BLaER1 treated with 17β-estradiol and CSF1 and Interleukin-3, amounts not matched to agents 10 nM and 100 nM (cell line): ENCODE measurements around the gene PI4K2A.

Source experiments
- H3K27ac ChIP-seq, 11 experiments: shearing (Covaris generic); formaldehyde crosslinking; 2 replicates each; pipeline ENCODE4 v1.8.1; 2022
- H3K27me3 ChIP-seq, 11 experiments: shearing (Covaris generic); formaldehyde crosslinking; 2 replicates each; pipeline ENCODE4 v1.8.1; 2022
- H3K36me3 ChIP-seq, 11 experiments: shearing (Covaris generic); formaldehyde crosslinking; 2 replicates each; pipeline ENCODE4 v1.8.1; 2022
- H3K4me1 ChIP-seq, 10 experiments: shearing (Covaris generic); formaldehyde crosslinking; 2 replicates each; pipeline ENCODE4 v1.8.1; 2022
- H3K4me2 ChIP-seq, 11 experiments: shearing (Covaris generic); formaldehyde crosslinking; 2 replicates each; pipeline ENCODE4 v1.8.1; 2022
- H3K4me3 ChIP-seq, 10 experiments: shearing (Covaris generic); formaldehyde crosslinking; 2 replicates each; pipeline ENCODE4 v1.8.1; 2022
- H3K9ac ChIP-seq, 11 experiments: shearing (Covaris generic); formaldehyde crosslinking; 2 replicates each; pipeline ENCODE4 v1.8.1; 2022
- H3K9me3 ChIP-seq, 11 experiments: shearing (Covaris generic); formaldehyde crosslinking; replicated peaks in 1 of 11; 2 replicates each; pipeline ENCODE4 v1.8.1; 2022
- H4K20me1 ChIP-seq, 11 experiments: shearing (Covaris generic); formaldehyde crosslinking; 2 replicates each; pipeline ENCODE4 v1.8.1; 2022
- Cebpa-rat ChIP-seq, 11 experiments: shearing (Covaris generic); IDR thresholded peaks; 2 replicates each; pipeline ENCODE4 v1.8.1; 2022

PI4K2A gene

GRCh38 chr10:97650726-97651125, 10.3 kb downstream of the PI4K2A start:
- Histone ChIP-seq H3K9me3 (peaks cover 0 to 9% (median 0%) of the 10 kb centered on the region in 11 experiments; a peak in 4 of 22 replicates), H3K27me3 (no peaks in the 10 kb centered on the region), H3K36me3 (peaks cover 21 to 51% (median 31%) of the 10 kb centered on the region in 11 experiments; a peak in 21 of 22 replicates), H3K9ac (peak overlapping the region in 3 of 11 experiments; percentile 45 to 78 (median 68); a peak in 4 of 22 replicates), H3K4me2 (peak overlapping the region in 3 of 11 experiments; percentile 63 to 97 (median 95); a peak in 6 of 22 replicates), H3K27ac (peak overlapping the region in 3 of 11 experiments; percentile 87 to 98 (median 98); a peak in 7 of 22 replicates), H3K4me3 (peak overlapping the region in 2 of 10 experiments; percentile 25 to 39; a peak in 4 of 20 replicates), H3K4me1 (peaks cover 0 to 95% (median 8%) of the 10 kb centered on the region in 10 experiments; a peak in 11 of 20 replicates), H4K20me1 (peaks cover 0 to 5% (median 0%) of the 10 kb centered on the region in 11 experiments; a peak in 3 of 22 replicates)
- no peak for TF ChIP-seq Cebpa-rat (IDR thresholded peaks at IDR 0.05)

GRCh38 chr10:97651773-97652172, 11.3 kb downstream of the PI4K2A start:
- TF ChIP-seq Cebpa-rat (IDR thresholded peaks at IDR 0.05) = no peak
- peak overlapping the region in 3 of 11 experiments; percentile 87 to 98 (median 98); a peak in 6 of 22 replicates for H3K27ac ChIP-seq
- peaks cover 0 to 5% (median 0%) of the 10 kb centered on the region in 11 experiments; a peak in 3 of 22 replicates for H4K20me1 ChIP-seq
- H3K4me1 ChIP-seq = peaks cover 0 to 97% (median 8%) of the 10 kb centered on the region in 10 experiments; a peak in 12 of 20 replicates
- peak overlapping the region in 2 of 11 experiments; percentile 66 to 78; a peak in 3 of 22 replicates for H3K9ac ChIP-seq
- H3K27me3 ChIP-seq = no peaks in the 10 kb centered on the region
- peaks cover 0 to 9% (median 0%) of the 10 kb centered on the region in 11 experiments; a peak in 4 of 22 replicates for H3K9me3 ChIP-seq
- peak overlapping the region in 2 of 10 experiments; percentile 25 to 39; a peak in 4 of 20 replicates for H3K4me3 ChIP-seq
- peak overlapping the region in 3 of 11 experiments; percentile 63 to 97 (median 95); a peak in 6 of 22 replicates for H3K4me2 ChIP-seq
- H3K36me3 ChIP-seq = peaks cover 24 to 52% (median 38%) of the 10 kb centered on the region in 11 experiments; a peak in 21 of 22 replicates

- peaks cover 0 to 54% (median 0%) of the 10 kb centered on the region in 10 experiments; a peak in 8 of 20 replicates for H3K4me1 ChIP-seq
- no peaks in the 10 kb centered on the region for H3K27me3 ChIP-seq
- no peak overlapping the region for H3K4me3 ChIP-seq
- H3K9ac ChIP-seq = no peak overlapping the region
- peaks cover 0 to 8% (median 0%) of the 10 kb centered on the region in 11 experiments; a peak in 2 of 22 replicates for H4K20me1 ChIP-seq
- H3K9me3 ChIP-seq = no peaks in the 10 kb centered on the region
- no peak for TF ChIP-seq Cebpa-rat (IDR thresholded peaks at IDR 0.05)
- no peak overlapping the region for H3K27ac ChIP-seq
- peaks cover 16 to 74% (median 43%) of the 10 kb centered on the region in 11 experiments; a peak in 21 of 22 replicates for H3K36me3 ChIP-seq
- H3K4me2 ChIP-seq = peak overlapping the region in 2 of 11 experiments; percentile 17 to 46; a peak in 3 of 22 replicates
These were observed 16.3 kb downstream of the PI4K2A start for GRCh38 chr10:97656777-97657176.

GRCh38 chr10:97659589-97659988, 19.1 kb downstream of the PI4K2A start:
- Histone ChIP-seq H3K4me2 (no peak overlapping the region), H3K4me3 (no peak overlapping the region), H3K4me1 (peaks cover 0 to 26% (median 6%) of the 10 kb centered on the region in 10 experiments; a peak in 12 of 20 replicates), H3K9me3 (no peaks in the 10 kb centered on the region), H3K9ac (no peak overlapping the region), H3K27me3 (no peaks in the 10 kb centered on the region), H3K36me3 (peaks cover 7 to 95% (median 35%) of the 10 kb centered on the region in 11 experiments), H3K27ac (no peak overlapping the region), H4K20me1 (peaks cover 0 to 16% (median 0%) of the 10 kb centered on the region in 11 experiments; a peak in 3 of 22 replicates)
- TF ChIP-seq Cebpa-rat (IDR thresholded peaks at IDR 0.05) = no peak

- H3K4me2 ChIP-seq = peak overlapping the region in 5 of 11 experiments; percentile 19 to 30 (median 26); a peak in 7 of 22 replicates
- no peaks in the 10 kb centered on the region for H3K27me3 ChIP-seq
- TF ChIP-seq Cebpa-rat (IDR thresholded peaks at IDR 0.05) = no peak
- no peak overlapping the region for H3K4me3 ChIP-seq
- no peak overlapping the region for H3K9ac ChIP-seq
- H3K27ac ChIP-seq = peak overlapping the region in 1 of 11 experiments; percentile 26; a peak in 1 of 22 replicates
- peaks cover 0 to 40% (median 0%) of the 10 kb centered on the region in 11 experiments; a peak in 4 of 22 replicates for H4K20me1 ChIP-seq
- no peaks in the 10 kb centered on the region for H3K9me3 ChIP-seq
- H3K36me3 ChIP-seq = peaks cover 11 to 96% (median 33%) of the 10 kb centered on the region in 11 experiments; a peak in 20 of 22 replicates
- peaks cover 0 to 9% (median 5%) of the 10 kb centered on the region in 10 experiments; a peak in 8 of 20 replicates for H3K4me1 ChIP-seq
These were observed 23.9 kb downstream of the PI4K2A start for GRCh38 chr10:97664282-97664850.

GRCh38 chr10:97666992-97667391, 26.5 kb downstream of the PI4K2A start:
- Histone ChIP-seq H3K36me3 (peaks cover 14 to 100% (median 34%) of the 10 kb centered on the region in 11 experiments; a peak in 19 of 22 replicates), H3K27ac (no peak overlapping the region), H3K9me3 (no peaks in the 10 kb centered on the region), H3K4me2 (no peak overlapping the region), H3K4me3 (no peak overlapping the region), H3K27me3 (no peaks in the 10 kb centered on the region), H4K20me1 (peaks cover 0 to 58% (median 0%) of the 10 kb centered on the region in 11 experiments; a peak in 4 of 22 replicates), H3K9ac (no peak overlapping the region), H3K4me1 (peaks cover 0 to 9% (median 5%) of the 10 kb centered on the region in 10 experiments; a peak in 8 of 20 replicates)
- TF ChIP-seq Cebpa-rat (IDR thresholded peaks at IDR 0.05) = no peak

GRCh38 chr10:97667463-97667862, 27.0 kb downstream of the PI4K2A start:
- Histone ChIP-seq H3K36me3 (peaks cover 14 to 100% (median 31%) of the 10 kb centered on the region in 11 experiments; a peak in 18 of 22 replicates), H3K27ac (no peak overlapping the region), H3K9me3 (no peaks in the 10 kb centered on the region), H3K27me3 (no peaks in the 10 kb centered on the region), H3K9ac (no peak overlapping the region), H3K4me1 (peaks cover 0 to 9% (median 5%) of the 10 kb centered on the region in 10 experiments; a peak in 8 of 20 replicates), H3K4me2 (no peak overlapping the region), H3K4me3 (no peak overlapping the region), H4K20me1 (peaks cover 0 to 56% (median 0%) of the 10 kb centered on the region in 11 experiments; a peak in 4 of 22 replicates)
- TF ChIP-seq Cebpa-rat (IDR thresholded peaks at IDR 0.05) = no peak

GRCh38 chr10:97669571-97669970, 29.1 kb downstream of the PI4K2A start:
- Histone ChIP-seq H3K36me3 (peaks cover 14 to 100% (median 40%) of the 10 kb centered on the region in 11 experiments; a peak in 18 of 22 replicates), H3K9ac (no peak overlapping the region), H3K27me3 (no peaks in the 10 kb centered on the region), H3K4me1 (peaks cover 0 to 11% (median 2%) of the 10 kb centered on the region in 10 experiments; a peak in 5 of 20 replicates), H4K20me1 (peaks cover 0 to 75% (median 0%) of the 10 kb centered on the region in 11 experiments; a peak in 4 of 22 replicates), H3K9me3 (no peaks in the 10 kb centered on the region), H3K4me3 (no peak overlapping the region), H3K4me2 (no peak overlapping the region), H3K27ac (no peak overlapping the region)
- TF ChIP-seq Cebpa-rat (IDR thresholded peaks at IDR 0.05) = no peak
